Neural cell (in vitro differentiated cells): ENCODE data around the gene ICOSLG. TPM values are rescaled to one million over a fixed set of nuclear protein-coding genes. Genes with fewer than 3 reads are reported as not detected.

ENCODE experiments used
- H2AFZ ChIP-seq: fragments of 200-600, 300-800 bp; sonication (generic), shearing (Covaris generic); 2 replicates; pipeline ENCODE4 v1.6.0; 2014; ENCODE audit warnings: low read depth, mild to moderate bottlenecking, antibody characterized with exemption, low read length, moderate library complexity
- H3F3A ChIP-seq: fragments of 200-600 bp; shearing (Covaris generic); 2 replicates; pipeline ENCODE4 v1.6.1; 2016; ENCODE audit warnings: mild to moderate bottlenecking, moderate library complexity, mixed read lengths, antibody characterized with exemption, low read length; ENCODE audit not compliant: insufficient read depth, poor library complexity, severe bottlenecking
- H3K27ac ChIP-seq: fragments of 200-600, 300-800 bp; sonication (generic), shearing (Covaris generic); 2 replicates; pipeline ENCODE4 v1.5.1; 2014; ENCODE audit warnings: mild to moderate bottlenecking, low read length, moderate library complexity
- H3K27me3 ChIP-seq: fragments of 300-800, 200-600 bp; sonication (generic), shearing (Covaris generic); 2 replicates; pipeline ENCODE4 v1.6.0; 2014; ENCODE audit warnings: mild to moderate bottlenecking, low read depth, low read length, moderate library complexity; ENCODE audit not compliant: insufficient read depth
- H3K36me3 ChIP-seq: fragments of 300-800, 200-600 bp; sonication (generic), shearing (Covaris generic); 2 replicates; pipeline ENCODE4 v1.5.1; 2014; ENCODE audit warnings: mild to moderate bottlenecking, antibody characterized with exemption, low read length, moderate library complexity; ENCODE audit not compliant: insufficient read depth
- H3K4me2 ChIP-seq: fragments of 300-800, 200-600 bp; sonication (generic), shearing (Covaris generic); 2 replicates; pipeline ENCODE4 v1.6.0; 2014; ENCODE audit warnings: mild to moderate bottlenecking, low read length
- H3K4me3 ChIP-seq: fragments of 300-800, 200-600 bp; sonication (generic), shearing (Covaris generic); 2 replicates; pipeline ENCODE4 v1.5.1; 2014; ENCODE audit warnings: mild to moderate bottlenecking, low read length, moderate library complexity
- H3K79me2 ChIP-seq: fragments of 200-600 bp; shearing (Covaris generic); replicated peaks from 2 replicates; pipeline ENCODE4 v1.6.0; 2014; ENCODE audit warnings: mild to moderate bottlenecking, low read length, moderate library complexity; ENCODE audit not compliant: insufficient read depth
- H3K9ac ChIP-seq: fragments of 300-800, 200-600 bp; sonication (generic), shearing (Covaris generic); 2 replicates; pipeline ENCODE4 v1.6.1; 2016; ENCODE audit warnings: mild to moderate bottlenecking, low read length, mixed read lengths
- H3K9me2 ChIP-seq: fragments of 200-600 bp; shearing (Covaris generic); 2 replicates; pipeline ENCODE4 v1.6.1; 2016; ENCODE audit warnings: mild to moderate bottlenecking, low read length, mixed read lengths; ENCODE audit not compliant: insufficient read depth
- H3K9me3 ChIP-seq: fragments of 200-600, 300-800 bp; sonication (generic), shearing (Covaris generic); 2 replicates; pipeline ENCODE4 v1.6.1; 2016; ENCODE audit warnings: mild to moderate bottlenecking, mixed run types, low read length, moderate library complexity, mixed read lengths
- H4K20me1 ChIP-seq: fragments of 200-600 bp; shearing (Covaris generic); 2 replicates; pipeline ENCODE4 v1.6.1; 2016; ENCODE audit warnings: mild to moderate bottlenecking, mixed run types; ENCODE audit not compliant: insufficient read depth
- EP300 ChIP-seq: fragments of 450-650 bp; conservative IDR thresholded peaks from 2 replicates; pipeline ENCODE4 v1.6.1; 2014; ENCODE audit warnings: antibody characterized with exemption, mild to moderate bottlenecking, moderate library complexity; ENCODE audit not compliant: poor library complexity, severe bottlenecking
- EZH2 ChIP-seq: fragments of 200-600, 300-800 bp; shearing (Covaris generic), sonication (generic); IDR thresholded peaks from 2 replicates; pipeline ENCODE4 v1.6.1; 2014; ENCODE audit warnings: antibody characterized with exemption, low read length, borderline replicate concordance, mild to moderate bottlenecking; ENCODE audit not compliant: insufficient read depth, poor library complexity, severe bottlenecking
- MXI1 ChIP-seq: fragments of 450-650 bp; conservative IDR thresholded peaks from 2 replicates; pipeline ENCODE4 v1.6.1; 2014; ENCODE audit warnings: antibody characterized with exemption, mild to moderate bottlenecking; ENCODE audit not compliant: poor library complexity, severe bottlenecking
- POLR2AphosphoS5 ChIP-seq: IDR thresholded peaks from 2 replicates; pipeline ENCODE4 v1.6.1; 2012
- RAD21 ChIP-seq: fragments of 450-650 bp; conservative IDR thresholded peaks from 2 replicates; pipeline ENCODE4 v1.6.1; 2014; ENCODE audit warnings: antibody characterized with exemption, mild to moderate bottlenecking, moderate library complexity
- SMC3 ChIP-seq: fragments of 450-650 bp; conservative IDR thresholded peaks from 2 replicates; pipeline ENCODE4 v1.6.1; 2014; ENCODE audit warnings: antibody characterized with exemption, mild to moderate bottlenecking, moderate library complexity; ENCODE audit not compliant: poor library complexity
- TAF1 ChIP-seq: IDR thresholded peaks from 2 replicates; pipeline ENCODE4 v1.6.1; 2012; ENCODE audit warnings: low read depth
- polyA plus RNA-seq: library from polyadenylated mRNA; depleted of rRNA; stranded (reverse); fragments of >200 nt; gene quantifications from 2 replicates; pipeline ENCODE4 v1.2.3, GENCODE V29; 2014
- TF ChIP-seq, protein P1 (sequence below): IDR thresholded peaks from 2 replicates; pipeline ENCODE4 v1.6.1; 2012; ENCODE audit warnings: borderline replicate concordance
- TF ChIP-seq, protein P2 (sequence below): fragments of 450-650 bp; IDR thresholded peaks from 2 replicates; pipeline ENCODE4 v1.5.1; 2014; ENCODE audit warnings: antibody characterized with exemption, mild to moderate bottlenecking, moderate library complexity; ENCODE audit not compliant: poor library complexity, severe bottlenecking

The ICOSLG gene
- polyA plus RNA-seq, 1 donor from 2014 or later = not detected

DNA sequence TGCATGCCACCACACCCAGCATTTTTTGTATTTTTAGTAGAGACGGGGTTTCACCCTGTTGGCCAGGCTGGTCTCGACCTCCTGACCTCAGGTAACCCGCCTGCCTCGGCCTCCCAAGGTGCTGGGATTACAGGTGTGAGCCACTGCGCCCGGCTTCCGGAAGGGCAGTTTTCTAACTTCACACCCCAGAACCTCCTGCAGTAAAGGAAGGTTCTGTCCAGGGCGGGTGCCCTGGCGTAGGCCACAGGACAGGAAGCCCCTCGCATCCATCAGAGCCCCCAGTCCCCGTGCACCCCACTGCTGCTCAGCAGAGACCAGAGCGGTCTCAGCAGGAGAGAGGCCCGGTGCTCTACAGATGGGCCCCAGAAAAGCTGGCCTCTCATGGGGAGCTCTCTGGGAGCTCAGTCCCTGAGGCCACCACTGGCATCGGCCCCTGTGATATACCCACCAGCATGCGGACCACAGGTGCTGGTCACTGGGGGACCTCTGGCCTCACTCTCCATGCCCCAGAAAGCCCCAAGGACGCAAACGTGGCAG is 25.1 kb upstream of the ICOSLG start:
- H3K9me3 ChIP-seq = no peaks in the 10 kb centered on the region
- no peaks in the 10 kb centered on the region for H3K27me3 ChIP-seq
- no peaks in the 10 kb centered on the region for H3K36me3 ChIP-seq
- TF ChIP-seq, protein P1, sequence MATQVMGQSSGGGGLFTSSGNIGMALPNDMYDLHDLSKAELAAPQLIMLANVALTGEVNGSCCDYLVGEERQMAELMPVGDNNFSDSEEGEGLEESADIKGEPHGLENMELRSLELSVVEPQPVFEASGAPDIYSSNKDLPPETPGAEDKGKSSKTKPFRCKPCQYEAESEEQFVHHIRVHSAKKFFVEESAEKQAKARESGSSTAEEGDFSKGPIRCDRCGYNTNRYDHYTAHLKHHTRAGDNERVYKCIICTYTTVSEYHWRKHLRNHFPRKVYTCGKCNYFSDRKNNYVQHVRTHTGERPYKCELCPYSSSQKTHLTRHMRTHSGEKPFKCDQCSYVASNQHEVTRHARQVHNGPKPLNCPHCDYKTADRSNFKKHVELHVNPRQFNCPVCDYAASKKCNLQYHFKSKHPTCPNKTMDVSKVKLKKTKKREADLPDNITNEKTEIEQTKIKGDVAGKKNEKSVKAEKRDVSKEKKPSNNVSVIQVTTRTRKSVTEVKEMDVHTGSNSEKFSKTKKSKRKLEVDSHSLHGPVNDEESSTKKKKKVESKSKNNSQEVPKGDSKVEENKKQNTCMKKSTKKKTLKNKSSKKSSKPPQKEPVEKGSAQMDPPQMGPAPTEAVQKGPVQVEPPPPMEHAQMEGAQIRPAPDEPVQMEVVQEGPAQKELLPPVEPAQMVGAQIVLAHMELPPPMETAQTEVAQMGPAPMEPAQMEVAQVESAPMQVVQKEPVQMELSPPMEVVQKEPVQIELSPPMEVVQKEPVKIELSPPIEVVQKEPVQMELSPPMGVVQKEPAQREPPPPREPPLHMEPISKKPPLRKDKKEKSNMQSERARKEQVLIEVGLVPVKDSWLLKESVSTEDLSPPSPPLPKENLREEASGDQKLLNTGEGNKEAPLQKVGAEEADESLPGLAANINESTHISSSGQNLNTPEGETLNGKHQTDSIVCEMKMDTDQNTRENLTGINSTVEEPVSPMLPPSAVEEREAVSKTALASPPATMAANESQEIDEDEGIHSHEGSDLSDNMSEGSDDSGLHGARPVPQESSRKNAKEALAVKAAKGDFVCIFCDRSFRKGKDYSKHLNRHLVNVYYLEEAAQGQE = no peak
- TF ChIP-seq MXI1 = no peak
- H3K4me3 ChIP-seq = no peak overlapping the region
- no peak overlapping the region for H3K4me2 ChIP-seq
- no peaks in the 10 kb centered on the region for H4K20me1 ChIP-seq
- H3K79me2 ChIP-seq = no peaks in the 10 kb centered on the region
- H3F3A ChIP-seq = no peaks in the 10 kb centered on the region
- H3K9me2 ChIP-seq = no peaks in the 10 kb centered on the region
- H2AFZ ChIP-seq = no peak overlapping the region
- H3K9ac ChIP-seq = no peak overlapping the region
- no peak overlapping the region for H3K27ac ChIP-seq

DNA sequence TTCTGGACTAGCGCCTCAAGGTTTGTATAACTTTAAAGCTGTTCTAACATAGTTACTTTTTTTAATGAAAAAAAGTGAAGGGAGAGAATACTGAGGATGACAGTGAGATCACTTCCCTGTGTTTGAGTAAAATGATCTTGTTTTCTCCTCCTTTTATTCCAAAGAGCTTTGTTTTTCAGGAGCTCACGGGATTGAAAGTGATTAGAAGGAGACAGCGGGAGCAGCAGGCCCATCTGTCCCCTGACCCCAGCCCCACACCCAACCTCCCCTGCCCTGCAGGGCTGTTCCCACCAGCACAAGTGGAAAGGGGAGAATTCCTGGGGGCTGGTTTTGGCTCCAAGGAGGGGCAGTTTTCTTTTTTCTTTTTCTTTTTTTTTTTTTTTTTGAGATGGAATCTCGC is 23.0 kb upstream of the ICOSLG start:
- Histone ChIP-seq H3K4me3 (no peak overlapping the region), H3K27me3 (no peaks in the 10 kb centered on the region), H3K9me3 (no peaks in the 10 kb centered on the region), H3K9me2 (no peaks in the 10 kb centered on the region), H3F3A (no peaks in the 10 kb centered on the region), H3K27ac (no peak overlapping the region), H3K9ac (no peak overlapping the region), H3K79me2 (no peaks in the 10 kb centered on the region), H2AFZ (no peak overlapping the region), H4K20me1 (no peaks in the 10 kb centered on the region), H3K4me2 (no peak overlapping the region), H3K36me3 (no peaks in the 10 kb centered on the region)
- TF ChIP-seq, protein P2, sequence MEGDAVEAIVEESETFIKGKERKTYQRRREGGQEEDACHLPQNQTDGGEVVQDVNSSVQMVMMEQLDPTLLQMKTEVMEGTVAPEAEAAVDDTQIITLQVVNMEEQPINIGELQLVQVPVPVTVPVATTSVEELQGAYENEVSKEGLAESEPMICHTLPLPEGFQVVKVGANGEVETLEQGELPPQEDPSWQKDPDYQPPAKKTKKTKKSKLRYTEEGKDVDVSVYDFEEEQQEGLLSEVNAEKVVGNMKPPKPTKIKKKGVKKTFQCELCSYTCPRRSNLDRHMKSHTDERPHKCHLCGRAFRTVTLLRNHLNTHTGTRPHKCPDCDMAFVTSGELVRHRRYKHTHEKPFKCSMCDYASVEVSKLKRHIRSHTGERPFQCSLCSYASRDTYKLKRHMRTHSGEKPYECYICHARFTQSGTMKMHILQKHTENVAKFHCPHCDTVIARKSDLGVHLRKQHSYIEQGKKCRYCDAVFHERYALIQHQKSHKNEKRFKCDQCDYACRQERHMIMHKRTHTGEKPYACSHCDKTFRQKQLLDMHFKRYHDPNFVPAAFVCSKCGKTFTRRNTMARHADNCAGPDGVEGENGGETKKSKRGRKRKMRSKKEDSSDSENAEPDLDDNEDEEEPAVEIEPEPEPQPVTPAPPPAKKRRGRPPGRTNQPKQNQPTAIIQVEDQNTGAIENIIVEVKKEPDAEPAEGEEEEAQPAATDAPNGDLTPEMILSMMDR = no peak
- TF ChIP-seq, protein P1 = no peak
- TF ChIP-seq MXI1 = no peak
- no peak for TF ChIP-seq TAF1
- TF ChIP-seq EZH2 = no peak
- TF ChIP-seq POLR2AphosphoS5 = no peak
- no peak for TF ChIP-seq EP300
- no peak for TF ChIP-seq RAD21
- TF ChIP-seq SMC3 = no peak
